Endothelial cell of umbilical vein (primary cell): ENCODE data around the gene TRERF1. TPM values are rescaled to one million over a fixed set of nuclear protein-coding genes. Genes with fewer than 3 reads are reported as not detected.

Source experiments
- BruUV-seq: library from RNA; stranded (reverse); fragments of 400-500 nt; replicated peaks from 2 replicates; lab custom pipeline; 2021; lab: Mats Ljungman, UMichigan
- CTCF ChIA-PET: fragments of 300-600, 350-600 bp; sonication (Branson Sonifier 250); formaldehyde crosslinking; loops from one replicate; lab custom pipeline; 2021; ENCODE audit warnings: antibody characterized with exemption, inconsistent platforms; lab: Charles Lee
- POLR2A ChIA-PET: fragments of 300-600, 350-600 bp; sonication (Branson Sonifier 250); formaldehyde crosslinking; loops from one replicate; lab custom pipeline; 2021; ENCODE audit warnings: antibody characterized with exemption, inconsistent platforms; lab: Charles Lee
- DNase-seq: peaks from one replicate; pipeline ENCODE4 v3.0.0-alpha.2; 2011; ENCODE audit warnings: low read depth, low spot score
- FAIRE-seq: peaks from 2 replicates; lab custom pipeline; 2011; peaks lifted over from hg19 to GRCh38; lab: Jason Lieb, UNC
- H2AFZ ChIP-seq: 2 replicates; pipeline ENCODE4 v1.6.0; 2012; ENCODE audit warnings: low read depth, low read length, control low read depth, inconsistent platforms
- H3K27ac ChIP-seq: 2 replicates; pipeline ENCODE4 v1.5.1; 2011; ENCODE audit warnings: low read depth, mild to moderate bottlenecking, control low read depth, low read length, moderate library complexity; ENCODE audit not compliant: insufficient read depth
- H3K27me3 ChIP-seq, 2 experiments: 2 replicates each; pipeline versions ENCODE4 v1.6.0 to v1.6.1; 2011; ENCODE audit warnings: low read length in 2 of 2, mixed read lengths in 1 of 2; ENCODE audit not compliant: control insufficient read depth in 2 of 2, insufficient read depth in 2 of 2
- H3K36me3 ChIP-seq, 2 experiments: 2 replicates in 1 of 2; 3 replicates in 1 of 2; pipeline ENCODE4 v1.5.1; 2011; ENCODE audit warnings: low read length in 2 of 2, mild to moderate bottlenecking in 1 of 2, moderate library complexity in 1 of 2; ENCODE audit not compliant: control insufficient read depth in 2 of 2, insufficient read depth in 2 of 2; ENCODE audit errors: extremely low read depth in 1 of 2
- H3K4me1 ChIP-seq: 3 replicates; pipeline ENCODE4 v1.5.1; 2011; ENCODE audit warnings: mild to moderate bottlenecking, low read length; ENCODE audit not compliant: control insufficient read depth, insufficient read depth; ENCODE audit errors: extremely low read depth
- H3K4me2 ChIP-seq: 2 replicates; pipeline ENCODE4 v1.6.1; 2011; ENCODE audit warnings: low read length, control low read depth, mixed read lengths; ENCODE audit not compliant: insufficient read depth
- H3K4me3 ChIP-seq, 3 experiments: fragments of 200-600 bp in 1 of 3; sonication (generic), shearing (Covaris generic) in 1 of 3; replicated peaks in 1 of 3; 2 replicates each; pipeline ENCODE4 v1.5.1; 2011 to 2016; ENCODE audit warnings: control low read depth in 3 of 3, low read length in 3 of 3, mild to moderate bottlenecking in 2 of 3, inconsistent platforms in 1 of 3, low read depth in 1 of 3, moderate library complexity in 1 of 3; ENCODE audit not compliant: insufficient read depth in 1 of 3
- H3K79me2 ChIP-seq: 2 replicates; pipeline ENCODE4 v1.6.0; 2012; ENCODE audit warnings: low read length, inconsistent platforms; ENCODE audit not compliant: control insufficient read depth, insufficient read depth
- H3K9ac ChIP-seq: replicated peaks from 2 replicates; pipeline ENCODE3; 2011; ENCODE audit warnings: low read length, control low read depth; ENCODE audit not compliant: insufficient read depth; ENCODE audit errors: extremely low read depth
- H3K9me1 ChIP-seq: replicated peaks from 3 replicates; pipeline ENCODE4 v1.6.0; 2011; ENCODE audit warnings: mild to moderate bottlenecking, low read length; ENCODE audit not compliant: control insufficient read depth, insufficient read depth; ENCODE audit errors: extremely low read depth
- H3K9me3 ChIP-seq: replicated peaks from 2 replicates; pipeline ENCODE4 v1.5.1; 2012; ENCODE audit warnings: low read length, inconsistent platforms; ENCODE audit not compliant: control insufficient read depth, insufficient read depth
- H4K20me1 ChIP-seq: replicated peaks from 2 replicates; pipeline ENCODE3; 2011; ENCODE audit warnings: mild to moderate bottlenecking, low read length; ENCODE audit not compliant: control insufficient read depth, insufficient read depth; ENCODE audit errors: extremely low read depth
- CTCF ChIP-seq, 2 donors: IDR thresholded peaks; 1 replicate in 1 of 2; 2 replicates in 1 of 2; pipeline ENCODE4 v1.5.1; 2011; ENCODE audit warnings: low read length in 2 of 2, mild to moderate bottlenecking in 2 of 2, moderate library complexity in 2 of 2, control low read depth in 1 of 2, inconsistent platforms in 1 of 2, low read depth in 1 of 2; ENCODE audit not compliant: insufficient read depth in 1 of 2; ENCODE audit errors: extremely low read depth in 1 of 2
- EZH2 ChIP-seq: IDR thresholded peaks from 2 replicates; pipeline ENCODE4 v1.6.1; 2012; ENCODE audit warnings: borderline replicate concordance, low read depth, mild to moderate bottlenecking, moderate library complexity, low read length, inconsistent platforms; ENCODE audit not compliant: severe bottlenecking
- FOS ChIP-seq: IDR thresholded peaks from 2 replicates; pipeline ENCODE4 v1.6.1; 2011; ENCODE audit warnings: mild to moderate bottlenecking, low read length, moderate library complexity, borderline replicate concordance; ENCODE audit not compliant: insufficient read depth
- GATA2 ChIP-seq: IDR thresholded peaks from 2 replicates; pipeline ENCODE4 v1.7.0; 2011; ENCODE audit warnings: low read depth, mild to moderate bottlenecking, moderate library complexity, mixed read lengths, low read length; ENCODE audit not compliant: insufficient read length, insufficient read depth
- JUN ChIP-seq: IDR thresholded peaks from 2 replicates; pipeline ENCODE4 v1.6.1; 2011; ENCODE audit warnings: borderline replicate concordance, low read depth; ENCODE audit not compliant: insufficient read length, insufficient read depth
- MAX ChIP-seq: IDR thresholded peaks from 2 replicates; pipeline ENCODE4 v1.6.1; 2011; ENCODE audit not compliant: insufficient read depth, insufficient read length
- MYC ChIP-seq: IDR thresholded peaks from one replicate; pipeline ENCODE4 v1.6.1; 2011; ENCODE audit warnings: mild to moderate bottlenecking, low read depth, low read length
- POLR2A ChIP-seq: IDR thresholded peaks from 2 replicates; pipeline ENCODE4 v1.6.1; 2012; ENCODE audit warnings: low read depth, mild to moderate bottlenecking, control low read depth, low read length
- POLR2AphosphoS5 ChIP-seq: IDR thresholded peaks from 2 replicates; pipeline ENCODE4 v1.6.1; 2012; ENCODE audit warnings: low read depth, mild to moderate bottlenecking, control low read depth, low read length, moderate library complexity; ENCODE audit not compliant: insufficient read depth
- dilution Hi-C: fragments of 300-500 bp; cut with MboI; formaldehyde crosslinking; loops from one replicate; pipeline ENCODE4 v1.15.0; 2019; ENCODE audit warnings: low sequenced_read_pairs; ENCODE audit not compliant: extremely low pct_ligation_motif_present
- intact Hi-C: fragments of 100-400 bp; cut with micrococcal nuclease; formaldehyde crosslinking; loops from one replicate; pipeline ENCODE4 v1.10.0; 2022
- polyA plus RNA-seq, 4 experiments: library from polyadenylated mRNA; depleted of rRNA in 3 of 4; stranded (reverse) in 3 of 4; unstranded in 1 of 4; fragments of >200 nt; gene quantifications; 2 replicates each; pipeline versions ENCODE4 v1.2.1 to v1.2.3, GENCODE V29; 2011 to 2012; ENCODE audit warnings: missing spikeins in 1 of 4
- total RNA-seq: library from RNA; stranded (reverse); gene quantifications from 2 replicates; pipeline ENCODE4 v1.2.3, GENCODE V29; 2021

TRERF1 gene
- total and polyA plus RNA-seq, 2 donors (not counting 3 experiments of a cell fraction or from before 2014, with no cell fraction given): 0.73 to 5.5 TPM

GRCh38 chr6:42226645-42227143 lies 225.0 kb downstream of the TRERF1 start:
- BruUV-seq: no TSS peak
- no peaks in the 10 kb centered on the region for H4K20me1 ChIP-seq
- DNase-seq (no peak), FAIRE-seq (no peak)
- TF ChIP-seq FOS (no peak), POLR2AphosphoS5 (no peak), GATA2 (no peak), EZH2 (no peak), CTCF (IDR thresholded peaks at IDR 0.05; ENCODE audit: extremely low read depth in 1 of 2, insufficient read depth in 1 of 2, low read depth in 1 of 2, low read length in 2 of 2) (no peak), MAX (no peak), POLR2A (no peak), JUN (no peak), MYC (no peak)
- H3K4me1 ChIP-seq: peaks cover 4% of the 10 kb centered on the region
- no peak overlapping the region for H3K27ac ChIP-seq
- no peaks in the 10 kb centered on the region for H3K79me2 ChIP-seq
- dilution Hi-C loops: no loop called here
- H3K4me2 ChIP-seq: no peak overlapping the region
- no peaks in the 10 kb centered on the region for H3K36me3 ChIP-seq
- H3K4me3 ChIP-seq: no peak overlapping the region
- H3K27me3 ChIP-seq: no peaks in the 10 kb centered on the region
- H2AFZ ChIP-seq: no peak overlapping the region
- intact Hi-C loops: no loop called here
- ChIA-PET POLR2A (no interaction called here), CTCF (interaction anchor here (0.8 to 2.0 kb wide), 5 partner anchors 18 to 321 kb away, joined by 3 to 7 read pairs (median 3); no protein-coding TSS in a partner anchor)
- no peaks in the 10 kb centered on the region for H3K9me3 ChIP-seq
- H3K9me1 ChIP-seq: no peaks in the 10 kb centered on the region
- no peak overlapping the region for H3K9ac ChIP-seq
